Chondrocyte (in vitro differentiated cells): Measurements from ENCODE around the gene VPS35L. TPM values are rescaled to one million over a fixed set of nuclear protein-coding genes. Genes with fewer than 3 reads are reported as not detected.
A peak's percentile ranks its signal among the peaks of the same experiment; 100 is the strongest.

Experiments
- DNase-seq: peaks from one replicate; pipeline ENCODE4 v3.0.0; 2021; ENCODE audit warnings: mixed read lengths, low spot score
- H3K27ac Mint-ChIP-seq: one replicate; pipeline ENCODE4 v1.8.0; 2021; ENCODE audit warnings: mild to moderate bottlenecking, moderate library complexity, mixed read lengths; ENCODE audit not compliant: unreplicated experiment
- H3K27me3 Mint-ChIP-seq: 2 replicates; pipeline ENCODE4 v1.8.0; 2021; ENCODE audit warnings: low read depth, mixed read lengths
- H3K36me3 Mint-ChIP-seq: 2 replicates; pipeline ENCODE4 v1.8.0; 2021; ENCODE audit warnings: low read depth, mixed read lengths
- H3K4me1 Mint-ChIP-seq: 2 replicates; pipeline ENCODE4 v1.8.0; 2021; ENCODE audit warnings: low read depth, mild to moderate bottlenecking, mixed read lengths
- H3K4me3 Mint-ChIP-seq: one replicate; pipeline ENCODE4 v1.8.0; 2021; ENCODE audit warnings: mild to moderate bottlenecking, moderate library complexity, mixed read lengths; ENCODE audit not compliant: unreplicated experiment
- H3K9me3 Mint-ChIP-seq: 2 replicates; pipeline ENCODE4 v1.8.0; 2021; ENCODE audit warnings: low read depth, mixed read lengths
- CTCF ChIP-seq: fragments of 200-600 bp; sonication (generic); IDR thresholded peaks from 2 replicates; pipeline ENCODE4 v1.5.0; 2021; ENCODE audit warnings: antibody characterized with exemption, mild to moderate bottlenecking, moderate library complexity
- total RNA-seq: library from RNA; stranded (reverse); gene quantifications from 3 replicates; pipeline ENCODE4 v1.2.1, GENCODE V29; 2021

Gene VPS35L
- total RNA-seq, 1 donor from 2014 or later: 68.7 TPM

GRCh38 chr16:19701091-19701490, 145.6 kb downstream of the VPS35L start:
- Mint-ChIP-seq H3K27ac (peak overlapping the region; percentile 87), H3K27me3 (no peaks in the 10 kb centered on the region), H3K36me3 (peaks cover 30% of the 10 kb centered on the region), H3K9me3 (no peaks in the 10 kb centered on the region), H3K4me1 (peaks cover 47% of the 10 kb centered on the region), H3K4me3 (no peak overlapping the region)
- no peak for TF ChIP-seq CTCF
- DNase-seq: no peak

- peaks cover 31% of the 10 kb centered on the region for H3K36me3 Mint-ChIP-seq
- H3K9me3 Mint-ChIP-seq: no peaks in the 10 kb centered on the region
- TF ChIP-seq CTCF: no peak
- no peak for DNase-seq
- H3K4me1 Mint-ChIP-seq: peaks cover 32% of the 10 kb centered on the region
- H3K4me3 Mint-ChIP-seq: no peak overlapping the region
- no peak overlapping the region for H3K27ac Mint-ChIP-seq
- no peaks in the 10 kb centered on the region for H3K27me3 Mint-ChIP-seq
Measured at GRCh38 chr16:19703172-19703889, 147.8 kb downstream of the VPS35L start.

- H3K4me1 Mint-ChIP-seq: peaks cover 30% of the 10 kb centered on the region
- no peaks in the 10 kb centered on the region for H3K27me3 Mint-ChIP-seq
- peaks cover 30% of the 10 kb centered on the region for H3K36me3 Mint-ChIP-seq
- no peaks in the 10 kb centered on the region for H3K9me3 Mint-ChIP-seq
- DNase-seq: no peak
- H3K27ac Mint-ChIP-seq: peak overlapping the region; percentile 59
- no peak overlapping the region for H3K4me3 Mint-ChIP-seq
- no peak for TF ChIP-seq CTCF
Measured at GRCh38 chr16:19704321-19705145, 149.0 kb downstream of the VPS35L start.

GRCh38 chr16:19705146-19705501, 149.6 kb downstream of the VPS35L start:
- Mint-ChIP-seq H3K27me3 (no peaks in the 10 kb centered on the region), H3K36me3 (peaks cover 28% of the 10 kb centered on the region), H3K4me3 (no peak overlapping the region), H3K9me3 (no peaks in the 10 kb centered on the region), H3K27ac (no peak overlapping the region), H3K4me1 (peaks cover 24% of the 10 kb centered on the region)
- no peak for TF ChIP-seq CTCF
- no peak for DNase-seq

GRCh38 chr16:19705843-19706242, 150.3 kb downstream of the VPS35L start:
- Mint-ChIP-seq H3K4me1 (peaks cover 16% of the 10 kb centered on the region), H3K4me3 (no peak overlapping the region), H3K9me3 (no peaks in the 10 kb centered on the region), H3K36me3 (peaks cover 27% of the 10 kb centered on the region), H3K27me3 (no peaks in the 10 kb centered on the region), H3K27ac (no peak overlapping the region)
- TF ChIP-seq CTCF: no peak
- DNase-seq: no peak
